DND-41 (cell line): Measurements from ENCODE around the gene CEMP1.
A peak's percentile ranks its signal among the peaks of the same experiment; 100 is the strongest.

ENCODE experiments used
- ATAC-seq: fragments of 200-7000 bp; cut with Tn5 transposase; 3 replicates; pipeline ENCODE4 v1.9.1; 2021; ENCODE audit warnings: low read depth; ENCODE audit not compliant: insufficient read depth
- DNase-seq: peaks from one replicate; pipeline ENCODE4 v3.0.0-alpha.2; 2020
- H2AFZ ChIP-seq: 2 replicates; pipeline ENCODE4 v1.6.0; 2012; ENCODE audit warnings: low read depth, low read length
- H3K27ac ChIP-seq: 2 replicates; pipeline ENCODE4 v1.5.1; 2012; ENCODE audit warnings: low read length, inconsistent platforms
- H3K27me3 ChIP-seq: fragments of 200-600 bp; sonication (generic); 2 replicates; pipeline ENCODE4 v1.6.0; 2012; ENCODE audit warnings: low read length, mild to moderate bottlenecking, inconsistent platforms; ENCODE audit not compliant: insufficient read depth, poor library complexity
- H3K36me3 ChIP-seq: 2 replicates; pipeline ENCODE4 v1.5.1; 2012; ENCODE audit warnings: low read length, inconsistent platforms; ENCODE audit not compliant: insufficient read depth
- H3K4me1 ChIP-seq: 2 replicates; pipeline ENCODE4 v1.5.1; 2012; ENCODE audit warnings: mild to moderate bottlenecking, low read length; ENCODE audit not compliant: insufficient read depth
- H3K4me2 ChIP-seq: 2 replicates; pipeline ENCODE4 v1.6.0; 2012; ENCODE audit warnings: mild to moderate bottlenecking, moderate library complexity, low read length, inconsistent platforms; ENCODE audit not compliant: insufficient read depth
- H3K4me3 ChIP-seq, 2 experiments: fragments of 200-600 bp in 1 of 2; shearing (Covaris generic) in 1 of 2; 2 replicates each; pipeline ENCODE4 v1.5.1; 2012 to 2016; ENCODE audit warnings: inconsistent platforms in 2 of 2, low read length in 2 of 2, mild to moderate bottlenecking in 2 of 2, low read depth in 1 of 2, moderate library complexity in 1 of 2
- H3K79me2 ChIP-seq: 2 replicates; pipeline ENCODE4 v1.6.0; 2012; ENCODE audit warnings: low read length, inconsistent platforms; ENCODE audit not compliant: insufficient read depth
- H3K9ac ChIP-seq: 2 replicates; pipeline ENCODE4 v1.6.0; 2012; ENCODE audit warnings: low read depth, mild to moderate bottlenecking, inconsistent platforms, low read length, moderate library complexity
- H3K9me3 ChIP-seq: 2 replicates; pipeline ENCODE4 v1.5.1; 2012; ENCODE audit warnings: low read length, moderate library complexity, mild to moderate bottlenecking, inconsistent platforms; ENCODE audit not compliant: insufficient read depth, severe bottlenecking
- H4K20me1 ChIP-seq: 2 replicates; pipeline ENCODE4 v1.6.0; 2012; ENCODE audit warnings: low read length; ENCODE audit not compliant: insufficient read depth
- CTCF ChIP-seq: IDR thresholded peaks from 2 replicates; pipeline ENCODE4 v1.5.1; 2012; ENCODE audit warnings: borderline replicate concordance, low read length, moderate library complexity, mild to moderate bottlenecking; ENCODE audit not compliant: poor library complexity, severe bottlenecking; ENCODE audit errors: extremely low read depth
- EZH2 ChIP-seq: IDR thresholded peaks from 3 replicates; pipeline ENCODE4 v1.6.1; 2012; ENCODE audit warnings: borderline replicate concordance, low read depth, mild to moderate bottlenecking, moderate library complexity, low read length, inconsistent platforms; ENCODE audit not compliant: severe bottlenecking

Gene CEMP1

GRCh38 chr16:2514333-2515179 is 16.7 kb downstream of the CEMP1 start:
- Histone ChIP-seq H3K9me3 (no peaks in the 10 kb centered on the region), H3K4me3 (peak overlapping the region; percentile 67 to 92; a peak in 3 of 4 replicates), H3K27me3 (no peaks in the 10 kb centered on the region), H3K9ac (peak overlapping the region; percentile 95), H3K36me3 (peaks cover 23% of the 10 kb centered on the region), H4K20me1 (peaks cover 52% of the 10 kb centered on the region), H3K79me2 (peaks cover 58% of the 10 kb centered on the region), H3K4me1 (peaks cover 59% of the 10 kb centered on the region), H2AFZ (peak overlapping the region; percentile 71), H3K4me2 (peak overlapping the region; percentile 80), H3K27ac (peak overlapping the region; percentile 89)
- no peak for ATAC-seq
- peak; percentile 32 for DNase-seq
- TF ChIP-seq EZH2 (no peak), CTCF (no peak)

GRCh38 chr16:2513405-2514332 is 17.5 kb downstream of the CEMP1 start, which contains the start of gene ATP6V0C:
TSS of gene ATP6V0C (plus strand) at chr16:2513952. CDS start at chr16:2514104, 152 bp downstream.
- peaks cover 50% of the 10 kb centered on the region for H3K4me1 ChIP-seq
- peak within 1 kb of the TSS; percentile 80 for H3K4me2 ChIP-seq
- H3K27ac ChIP-seq = peak within 1 kb of the TSS; percentile 89
- peaks cover 14% of the 10 kb centered on the region for H3K36me3 ChIP-seq
- H3K9me3 ChIP-seq = no peaks in the 10 kb centered on the region
- TF ChIP-seq EZH2 (no peak), CTCF (no peak)
- peaks cover 49% of the 10 kb centered on the region for H3K79me2 ChIP-seq
- H3K4me3 ChIP-seq = peak within 1 kb of the TSS; percentile 67 to 92; a peak in 3 of 4 replicates
- ATAC-seq (peak; percentile 89), DNase-seq (peak; percentile 92)
- H2AFZ ChIP-seq = peak within 1 kb of the TSS; percentile 71
- peaks cover 43% of the 10 kb centered on the region for H4K20me1 ChIP-seq
- H3K9ac ChIP-seq = peak within 1 kb of the TSS; percentile 95
- H3K27me3 ChIP-seq = no peaks in the 10 kb centered on the region

DNA sequence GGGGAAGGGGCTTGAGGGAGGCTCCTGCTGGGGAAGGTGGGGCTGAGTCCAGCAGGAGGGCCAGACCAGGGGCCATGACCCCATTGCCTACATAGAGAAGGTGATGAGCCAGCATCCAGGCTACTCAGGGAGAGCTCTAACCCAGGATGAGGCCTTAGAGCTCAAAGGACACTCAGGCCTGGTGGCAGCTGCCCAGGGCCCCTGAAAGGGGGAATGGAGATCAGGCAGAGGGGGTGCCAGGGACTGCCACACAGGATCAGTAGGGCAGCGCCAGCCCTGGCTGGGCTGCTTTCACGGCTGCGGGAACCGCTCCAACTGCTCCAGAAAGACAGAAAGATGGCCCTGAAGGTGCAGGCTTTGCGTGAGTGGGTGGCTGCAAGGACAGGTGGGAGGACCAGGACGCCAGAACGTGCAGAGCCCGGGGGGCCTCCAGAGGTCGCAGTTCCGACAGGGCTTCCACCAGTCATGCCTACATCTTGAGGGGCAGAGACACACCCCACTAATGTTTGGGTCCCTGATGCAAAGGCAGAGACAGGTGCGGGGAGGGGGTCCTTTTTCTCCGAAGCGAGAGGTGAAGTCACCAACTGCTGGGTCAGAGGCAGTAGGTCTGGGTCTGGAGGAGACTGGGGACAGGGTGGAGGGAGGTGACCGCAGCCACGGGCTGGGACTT is 18.3 kb downstream of the CEMP1 start:
- peak; percentile 57 for DNase-seq
- no peaks in the 10 kb centered on the region for H3K9me3 ChIP-seq
- TF ChIP-seq CTCF (peak; percentile 52), EZH2 (no peak)
- H3K9ac ChIP-seq = peak overlapping the region; percentile 95
- ATAC-seq = peak; percentile 23
- H3K4me1 ChIP-seq = peaks cover 42% of the 10 kb centered on the region
- H3K36me3 ChIP-seq = peaks cover 13% of the 10 kb centered on the region
- H4K20me1 ChIP-seq = peaks cover 35% of the 10 kb centered on the region
- H3K4me3 ChIP-seq = peak overlapping the region in 1 of 2 experiments; percentile 92; a peak in 2 of 4 replicates
- H3K27ac ChIP-seq = peak overlapping the region; percentile 89
- peak overlapping the region; percentile 64 for H2AFZ ChIP-seq
- no peaks in the 10 kb centered on the region for H3K27me3 ChIP-seq
- peaks cover 41% of the 10 kb centered on the region for H3K79me2 ChIP-seq
- peak overlapping the region; percentile 80 for H3K4me2 ChIP-seq
